ENCODE measurements around the gene NPW. TPM values are rescaled to one million over a fixed set of nuclear protein-coding genes. Genes with fewer than 3 reads are reported as not detected.
A peak's percentile ranks its signal among the peaks of the same experiment; 100 is the strongest.

Gene NPW
- total RNA-seq, 1 donor from 2014 or later = 0.82 TPM

GRCh38 chr16:2029350-2029749 lies 9.8 kb downstream of the NPW start:
- no peak for DNase-seq (ENCODE audit: low spot score)
- Mint-ChIP-seq H3K27me3 (ENCODE audit: unreplicated experiment) (peaks cover 11% of the 10 kb centered on the region), H3K36me3 (ENCODE audit: low read depth, unreplicated experiment) (no peaks in the 10 kb centered on the region), H3K9me3 (ENCODE audit: unreplicated experiment) (no peaks in the 10 kb centered on the region), H3K4me1 (ENCODE audit: unreplicated experiment) (peaks cover 13% of the 10 kb centered on the region), H3K27ac (ENCODE audit: unreplicated experiment) (no peak overlapping the region), H3K4me3 (ENCODE audit: unreplicated experiment) (no peak overlapping the region)
- TF ChIP-seq CTCF (IDR thresholded peaks at IDR 0.05; ENCODE audit: unreplicated experiment) = no peak

GRCh38 chr16:2030036-2030435 lies 10.5 kb downstream of the NPW start:
- DNase-seq (ENCODE audit: low spot score) = no peak
- H3K27ac Mint-ChIP-seq (ENCODE audit: unreplicated experiment) = no peak overlapping the region
- TF ChIP-seq CTCF (IDR thresholded peaks at IDR 0.05; ENCODE audit: unreplicated experiment) = no peak
- H3K9me3 Mint-ChIP-seq (ENCODE audit: unreplicated experiment) = no peaks in the 10 kb centered on the region
- H3K36me3 Mint-ChIP-seq (ENCODE audit: low read depth, unreplicated experiment) = no peaks in the 10 kb centered on the region
- no peak overlapping the region for H3K4me3 Mint-ChIP-seq (ENCODE audit: unreplicated experiment)
- H3K4me1 Mint-ChIP-seq (ENCODE audit: unreplicated experiment) = peaks cover 13% of the 10 kb centered on the region
- H3K27me3 Mint-ChIP-seq (ENCODE audit: unreplicated experiment) = peaks cover 11% of the 10 kb centered on the region

- peaks cover 13% of the 10 kb centered on the region for H3K4me1 Mint-ChIP-seq (ENCODE audit: unreplicated experiment)
- H3K27ac Mint-ChIP-seq (ENCODE audit: unreplicated experiment) = no peak overlapping the region
- no peak for TF ChIP-seq CTCF (IDR thresholded peaks at IDR 0.05; ENCODE audit: unreplicated experiment)
- no peaks in the 10 kb centered on the region for H3K9me3 Mint-ChIP-seq (ENCODE audit: unreplicated experiment)
- peaks cover 6% of the 10 kb centered on the region for H3K27me3 Mint-ChIP-seq (ENCODE audit: unreplicated experiment)
- DNase-seq (ENCODE audit: low spot score) = no peak
- H3K36me3 Mint-ChIP-seq (ENCODE audit: low read depth, unreplicated experiment) = no peaks in the 10 kb centered on the region
- no peak overlapping the region for H3K4me3 Mint-ChIP-seq (ENCODE audit: unreplicated experiment)
Measured at GRCh38 chr16:2031081-2031577, 11.5 kb downstream of the NPW start.

GRCh38 chr16:2032285-2033056 lies 12.9 kb downstream of the NPW start:
- Mint-ChIP-seq H3K4me1 (ENCODE audit: unreplicated experiment) (peaks cover 11% of the 10 kb centered on the region), H3K27me3 (ENCODE audit: unreplicated experiment) (peaks cover 4% of the 10 kb centered on the region), H3K36me3 (ENCODE audit: low read depth, unreplicated experiment) (no peaks in the 10 kb centered on the region), H3K9me3 (ENCODE audit: unreplicated experiment) (no peaks in the 10 kb centered on the region), H3K27ac (ENCODE audit: unreplicated experiment) (no peak overlapping the region), H3K4me3 (ENCODE audit: unreplicated experiment) (peak overlapping the region; percentile 31)
- no peak for DNase-seq (ENCODE audit: low spot score)
- TF ChIP-seq CTCF (IDR thresholded peaks at IDR 0.05; ENCODE audit: unreplicated experiment) = no peak
